NCI-H2171 (cell line): ENCODE results near the gene LRRTM3.

Experiments used
- DNase-seq: peaks from one replicate; lab custom pipeline; 2025; lab: John Stamatoyannopoulos, UW

LRRTM3 gene

DNA sequence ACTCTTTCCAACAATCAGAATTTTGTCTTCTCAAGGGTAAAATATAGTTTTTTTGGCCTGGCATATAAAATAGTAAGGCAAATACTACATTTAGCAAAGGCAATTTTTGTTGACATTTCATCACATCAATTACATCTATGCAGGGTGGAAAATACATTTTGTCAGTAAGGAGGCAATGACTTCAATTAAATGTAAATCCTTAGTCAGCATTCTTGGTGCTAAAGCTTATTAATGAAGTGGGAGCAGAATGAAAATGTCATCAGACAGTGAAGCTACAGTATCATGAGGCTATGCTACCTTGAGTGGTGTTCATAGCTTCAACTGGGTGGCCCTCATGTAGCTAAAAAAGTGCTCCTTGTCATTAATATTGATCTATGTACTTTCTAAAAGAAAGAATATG, 8.9 kb downstream of the LRRTM3 start:
- no peak for DNase-seq

- no peak for DNase-seq
Observed at GRCh38 chr10:66940965-66941364, 15.1 kb downstream of the LRRTM3 start.

- DNase-seq, result no peak
Observed at GRCh38 chr10:66941491-66941890, 15.7 kb downstream of the LRRTM3 start.

DNA sequence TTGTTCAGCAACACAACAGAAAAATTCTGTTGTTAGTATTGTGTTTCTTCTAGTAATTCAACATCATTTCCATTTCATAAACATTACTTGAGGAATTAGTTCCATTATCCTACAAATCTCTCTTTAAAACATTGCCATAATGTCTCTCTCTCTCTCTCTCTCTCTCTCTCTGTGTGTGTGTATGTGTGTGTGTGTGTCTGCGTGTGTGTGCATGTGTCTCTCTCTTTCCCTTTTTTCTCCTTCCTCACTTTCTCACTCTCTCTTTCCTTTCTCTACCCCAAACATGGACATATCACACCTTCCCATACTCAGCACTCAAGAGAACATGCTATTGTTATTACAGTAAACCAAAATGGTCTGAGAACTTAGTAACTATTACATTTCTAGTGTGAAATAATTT, 16.6 kb downstream of the LRRTM3 start:
- no peak for DNase-seq

DNA sequence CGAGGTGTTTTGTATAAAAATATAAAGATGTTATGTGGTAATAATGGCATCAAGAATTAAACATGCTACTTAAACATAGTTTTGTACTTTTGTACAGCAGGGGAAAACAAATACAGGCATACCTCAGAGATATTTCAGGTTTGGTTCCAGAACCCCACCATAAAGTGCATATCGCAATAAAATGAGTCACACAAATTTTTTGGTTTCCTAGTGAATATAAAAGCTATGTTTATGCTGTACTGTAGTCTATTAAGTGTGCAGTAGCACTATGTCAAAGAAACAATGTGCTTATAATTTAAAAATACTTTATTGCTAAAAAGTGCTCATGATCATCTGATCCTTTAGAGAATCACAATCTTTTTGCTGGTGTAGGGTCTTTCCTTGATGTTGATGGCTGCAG, 17.8 kb downstream of the LRRTM3 start:
- DNase-seq, result no peak

DNA sequence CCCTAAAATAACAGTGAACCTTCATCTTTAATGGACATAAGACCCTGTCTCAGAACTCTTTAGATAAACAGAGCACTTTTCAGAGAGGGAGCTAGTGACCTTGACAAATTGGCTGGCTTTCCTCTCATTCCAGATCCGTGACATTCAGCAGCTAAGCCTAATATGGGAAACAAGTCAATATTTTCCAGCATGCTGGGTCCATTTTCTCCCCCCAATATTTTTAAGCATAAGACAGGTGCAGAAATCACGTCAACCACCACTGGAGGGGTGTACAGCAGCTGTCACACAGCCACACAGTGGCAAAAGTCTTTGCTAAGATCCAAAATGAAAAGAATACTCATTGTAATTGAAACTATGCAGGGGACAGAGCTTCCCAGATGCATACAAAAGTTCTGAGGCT, 26.1 kb downstream of the LRRTM3 start:
- no peak for DNase-seq

DNA sequence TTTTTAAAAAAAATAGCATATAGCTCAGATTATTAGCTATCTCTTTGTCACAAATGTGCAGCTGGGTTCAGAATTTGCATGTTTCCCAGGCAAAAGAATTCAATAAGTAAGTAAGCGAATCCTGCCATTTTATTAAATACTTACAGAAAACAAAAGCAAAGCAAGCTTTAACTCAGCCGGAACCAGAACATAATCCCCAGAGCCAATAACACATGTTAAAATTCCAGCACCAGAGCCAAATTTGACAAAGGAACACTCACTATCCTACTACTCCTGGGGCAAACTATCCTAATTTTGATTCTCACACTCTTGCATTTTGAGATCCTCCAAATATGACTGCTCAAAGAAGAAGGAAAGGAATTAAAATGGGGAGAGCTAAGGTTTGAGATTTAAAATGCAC, 32.6 kb downstream of the LRRTM3 start:
- DNase-seq, result no peak

GRCh38 chr10:66964946-66965345, 39.1 kb downstream of the LRRTM3 start:
- DNase-seq, result no peak

DNA sequence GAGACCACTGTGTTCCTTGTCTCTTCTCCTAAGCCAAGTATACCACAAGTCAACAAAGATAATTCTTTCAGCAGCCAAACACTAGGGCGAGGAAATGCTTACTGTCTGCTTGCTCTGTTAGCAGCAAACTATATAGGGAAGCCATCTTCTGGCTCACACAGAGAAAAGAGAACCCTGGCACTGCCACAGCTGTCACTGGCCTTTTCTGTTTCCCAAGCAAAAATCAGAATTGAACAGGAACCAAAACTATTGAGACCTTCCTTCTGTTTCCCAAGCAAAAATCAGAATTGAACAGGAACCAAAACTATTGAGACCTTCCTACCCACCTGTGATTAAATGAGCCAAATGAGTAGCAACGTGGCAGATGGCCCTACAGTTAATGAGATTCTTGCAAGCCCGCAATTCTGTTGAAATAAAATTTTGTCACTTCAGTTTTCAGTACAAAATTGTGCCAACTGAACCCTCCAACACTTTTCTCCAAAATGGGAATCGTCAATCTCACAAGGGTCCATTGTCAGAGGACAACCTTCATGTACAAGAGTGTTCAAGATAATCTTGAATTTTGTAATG, 54.5 kb downstream of the LRRTM3 start:
- DNase-seq, result no peak

GRCh38 chr10:66981361-66982052, 55.7 kb downstream of the LRRTM3 start:
- DNase-seq, result no peak

DNA sequence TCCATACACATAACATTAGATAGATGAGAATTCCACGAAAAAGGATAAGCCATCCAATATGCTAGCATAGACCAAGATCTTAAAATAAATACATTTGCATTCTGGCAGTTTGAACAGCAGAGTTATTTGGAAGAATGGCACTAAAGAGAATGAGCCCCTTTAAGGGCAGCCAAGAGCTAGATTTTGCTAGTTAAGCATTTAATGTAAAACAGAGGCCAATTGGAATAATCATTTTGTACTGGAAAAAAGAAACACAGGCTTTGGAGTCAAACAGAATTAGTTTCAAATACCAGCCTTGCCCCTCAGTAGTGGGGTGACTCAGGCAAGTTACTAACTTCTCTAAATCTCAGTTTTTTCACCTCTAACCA, 56.2 kb downstream of the LRRTM3 start:
- no peak for DNase-seq

DNA sequence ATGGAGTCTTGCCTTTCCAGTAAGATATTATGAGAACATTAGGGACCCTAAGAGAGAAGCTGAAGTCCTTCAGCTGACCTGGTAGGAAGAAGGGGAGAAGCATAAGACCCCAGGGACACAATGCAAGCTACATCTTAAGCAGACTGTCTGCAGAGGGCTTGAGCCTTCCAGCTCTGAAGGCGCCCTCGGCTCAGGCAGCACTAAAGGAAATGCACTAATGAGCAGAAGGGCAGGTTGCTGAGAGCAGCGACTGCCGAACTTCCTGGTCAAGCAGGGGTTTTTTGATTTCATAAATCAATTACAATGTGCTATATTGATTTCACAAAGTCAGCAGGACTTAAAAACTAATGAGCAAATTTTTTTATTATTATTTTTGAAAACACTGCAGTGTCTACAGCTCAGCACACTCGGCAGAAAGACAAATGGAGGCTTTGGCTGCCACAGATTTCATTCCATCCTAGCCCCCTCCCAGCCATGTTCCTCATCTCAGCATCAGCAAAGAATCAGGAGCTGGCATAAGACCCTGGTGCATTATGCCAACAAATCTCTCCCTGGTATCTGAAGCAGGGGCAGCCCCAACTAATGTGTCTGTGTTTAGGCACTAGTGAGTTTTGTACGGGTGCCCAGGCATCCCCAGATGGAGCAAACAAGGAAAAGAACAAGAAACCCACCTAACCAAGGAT, 57.1 kb downstream of the LRRTM3 start:
- DNase-seq, result no peak

DNA sequence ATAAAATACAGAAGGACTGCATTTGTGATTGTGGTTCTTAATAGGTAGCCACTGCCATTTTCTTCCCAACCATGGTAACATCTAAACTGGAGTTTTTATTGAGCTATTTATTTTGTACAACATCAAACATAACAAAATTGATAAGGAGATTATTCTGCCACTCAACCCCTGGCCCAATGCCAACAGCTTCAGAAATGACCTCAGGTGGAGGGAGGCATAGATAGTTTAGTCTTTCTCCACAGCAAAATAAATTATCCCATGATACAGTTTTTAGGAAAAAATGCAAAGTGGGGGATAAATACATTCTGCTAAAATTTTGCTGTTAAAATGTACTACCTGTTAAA, 57.6 kb downstream of the LRRTM3 start:
- no peak for DNase-seq

DNA sequence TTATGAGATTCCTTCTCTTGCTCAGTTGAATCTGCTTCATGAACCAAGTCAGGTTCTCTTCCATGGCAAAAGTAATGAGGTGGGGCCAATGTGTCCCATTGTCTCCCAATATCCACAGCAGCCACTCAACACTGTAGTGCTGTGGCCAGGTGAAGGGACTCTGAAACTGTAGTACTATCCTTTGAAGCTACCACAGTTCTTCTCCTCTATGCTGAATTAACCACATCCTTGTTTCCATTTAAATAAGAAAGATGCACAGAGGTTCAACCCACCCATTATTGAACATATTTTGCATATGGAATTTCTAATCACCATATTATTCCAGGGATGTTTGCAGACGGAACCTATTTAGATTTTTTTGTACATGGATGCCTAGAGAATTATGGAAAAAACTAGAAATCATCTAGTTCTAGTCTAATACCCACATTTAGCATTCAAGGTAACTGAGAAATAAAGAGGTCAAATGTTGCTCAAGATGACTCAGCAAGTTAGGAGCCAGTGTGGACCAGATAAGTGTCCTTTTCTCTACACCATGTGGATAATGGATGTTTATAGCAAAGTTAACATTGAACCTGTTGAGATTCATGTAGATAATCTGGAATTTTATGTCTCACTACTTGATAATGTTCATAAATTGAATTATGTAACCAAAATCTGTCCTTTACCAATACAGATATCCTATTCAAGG, 64.5 kb downstream of the LRRTM3 start:
- no peak for DNase-seq

- DNase-seq, result no peak
Observed at GRCh38 chr10:66996996-66997395, 71.2 kb downstream of the LRRTM3 start.

DNA sequence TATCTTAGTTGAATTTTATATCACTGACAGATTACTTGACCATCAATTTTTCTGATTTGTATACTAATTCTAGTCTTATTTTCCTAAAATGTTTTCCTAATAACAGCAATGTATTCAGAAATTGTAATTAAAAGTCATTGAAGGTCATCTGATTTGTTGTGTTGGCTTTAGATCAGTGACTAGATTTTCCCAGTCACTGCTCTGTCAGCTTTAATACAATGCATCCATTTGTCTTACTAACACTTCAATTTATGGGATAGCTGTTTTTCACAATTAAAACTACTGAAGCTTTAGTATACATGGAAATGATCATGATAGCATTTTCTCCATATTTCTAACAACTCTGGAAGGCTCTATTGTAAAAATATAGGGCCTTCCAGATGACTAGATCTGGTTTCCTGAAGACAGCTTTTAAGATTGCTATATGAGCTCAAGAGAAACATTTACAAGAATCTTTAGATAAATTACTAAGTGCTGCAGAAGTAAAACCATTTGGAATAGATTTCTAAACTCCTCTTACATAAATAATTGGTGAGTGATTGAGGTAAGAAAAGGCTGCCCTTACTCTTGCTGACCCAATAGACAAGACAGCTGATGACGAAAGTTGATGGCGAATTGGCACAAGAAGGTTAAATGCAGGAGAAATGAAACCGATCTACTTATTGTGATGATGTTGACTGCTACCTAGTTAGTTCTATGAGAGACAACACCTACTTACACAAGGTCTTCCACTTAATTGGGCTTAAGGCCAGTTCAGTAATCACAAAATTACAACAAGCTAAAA, 74.1 kb downstream of the LRRTM3 start:
- DNase-seq, result no peak

DNA sequence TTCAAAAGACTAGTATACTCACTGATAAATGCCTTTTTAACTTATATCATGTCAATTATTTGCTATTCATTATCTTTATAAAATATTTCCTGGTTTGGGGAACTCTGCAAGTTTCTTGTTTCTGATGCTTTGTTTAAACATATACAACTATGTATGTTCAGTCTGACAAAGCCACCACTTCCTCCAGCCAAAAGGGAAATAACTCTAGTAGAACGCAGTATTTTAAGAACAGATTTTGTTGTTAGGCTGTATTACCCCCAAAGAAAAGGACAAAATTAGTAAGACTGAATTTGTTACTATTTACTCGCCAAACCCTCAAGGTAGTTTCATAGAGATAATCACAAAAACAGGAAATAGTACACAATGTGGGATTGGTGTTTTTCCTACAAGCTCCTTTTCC, 78.9 kb downstream of the LRRTM3 start:
- DNase-seq, result no peak

GRCh38 chr10:67005981-67006380, 80.1 kb downstream of the LRRTM3 start:
- DNase-seq, result no peak

- DNase-seq, result no peak
Observed at GRCh38 chr10:67011480-67011879, 85.6 kb downstream of the LRRTM3 start.

GRCh38 chr10:67011981-67012380, 86.1 kb downstream of the LRRTM3 start:
- DNase-seq, result no peak

- DNase-seq, result no peak
Observed at GRCh38 chr10:67015225-67015624, 89.4 kb downstream of the LRRTM3 start.

DNA sequence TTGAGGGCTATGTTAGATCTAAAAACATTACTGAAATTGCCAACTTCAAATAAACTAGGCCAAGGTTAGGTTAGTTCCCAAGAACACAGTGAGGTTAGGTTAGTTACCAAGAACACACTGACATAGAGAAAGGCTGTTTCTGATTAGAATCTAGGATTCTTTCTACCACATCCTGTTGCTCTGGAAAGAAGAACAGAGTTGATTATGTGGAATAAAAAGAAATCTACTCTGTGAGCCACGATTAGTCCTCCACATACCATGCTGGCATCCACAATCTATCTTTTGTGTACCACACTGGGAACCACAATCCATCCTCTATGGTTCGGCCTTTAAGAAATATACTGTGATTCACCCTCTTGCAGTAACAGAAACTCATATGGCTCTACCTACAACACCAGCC, 91.4 kb downstream of the LRRTM3 start:
- no peak for DNase-seq
